HG03460 (cell line): ENCODE data around the gene DOCK8.
A peak's percentile ranks its signal among the peaks of the same experiment; 100 is the strongest.
"Not testable (repeated sequence)": the region's sequence is repeated elsewhere in the genome, so short reads cannot be mapped to it uniquely, and the experiment has no call there.

Experiments used
- ATAC-seq: cut with Tn5 transposase; IDR thresholded peaks from one replicate; pipeline ENCODE4 v1.9.1; 2021; ENCODE audit not compliant: unreplicated experiment

The DOCK8 gene

DNA sequence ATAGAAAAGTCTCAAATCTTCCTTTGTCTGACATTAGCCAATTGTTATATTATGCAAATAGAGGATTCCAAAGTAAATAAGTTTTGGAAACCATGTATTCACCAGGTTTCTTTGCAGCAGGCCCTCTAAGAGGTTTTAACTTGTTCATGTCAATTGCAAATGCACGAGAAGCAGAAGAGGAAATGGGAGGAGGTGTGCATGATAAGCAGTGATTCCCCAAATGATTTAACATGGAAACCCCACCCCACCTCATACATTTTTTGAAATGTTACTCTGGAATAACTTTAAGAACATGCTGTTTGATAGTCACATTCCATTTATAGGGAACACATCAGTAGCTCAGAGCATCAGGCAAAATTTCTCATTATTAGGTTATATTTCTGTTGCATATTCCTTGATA lies 190.7 kb downstream of the DOCK8 start:
- no peak for ATAC-seq

DNA sequence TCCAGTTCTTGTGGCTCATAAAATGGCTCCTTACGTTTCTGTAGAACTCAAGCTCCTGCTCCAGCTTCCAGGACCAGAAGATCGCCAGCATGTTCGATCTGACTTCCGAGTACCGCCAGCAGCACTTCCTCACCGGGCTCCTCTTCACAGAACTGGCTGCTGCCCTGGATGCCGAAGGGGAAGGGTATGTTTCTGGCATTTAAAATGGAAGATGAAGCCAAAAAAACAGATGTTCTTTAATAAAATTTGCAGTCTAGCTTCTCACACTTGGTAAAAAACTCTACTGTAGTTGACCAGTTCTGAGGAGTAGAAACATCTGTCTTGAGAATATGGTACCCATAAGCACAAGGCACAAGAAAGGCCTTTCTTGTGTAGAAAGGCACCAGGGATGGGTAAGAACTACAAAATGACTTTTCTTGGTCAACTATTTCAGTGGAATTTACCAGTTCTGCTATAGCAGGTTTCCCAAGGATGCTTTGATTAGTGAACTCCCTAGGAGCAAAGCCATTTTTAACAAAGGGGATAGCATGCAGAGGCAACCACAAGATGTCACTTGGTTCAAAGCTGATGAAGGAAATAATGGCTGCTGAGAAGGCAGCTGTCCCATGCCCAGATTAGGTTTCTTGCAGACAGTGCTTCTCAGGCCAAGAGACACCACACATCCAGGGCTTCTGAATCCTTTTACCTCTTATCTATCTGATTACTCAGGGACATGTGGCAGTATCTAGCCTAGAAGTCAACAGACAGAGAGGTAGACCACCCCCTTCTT lies 192.4 kb downstream of the DOCK8 start:
- no peak for ATAC-seq

DNA sequence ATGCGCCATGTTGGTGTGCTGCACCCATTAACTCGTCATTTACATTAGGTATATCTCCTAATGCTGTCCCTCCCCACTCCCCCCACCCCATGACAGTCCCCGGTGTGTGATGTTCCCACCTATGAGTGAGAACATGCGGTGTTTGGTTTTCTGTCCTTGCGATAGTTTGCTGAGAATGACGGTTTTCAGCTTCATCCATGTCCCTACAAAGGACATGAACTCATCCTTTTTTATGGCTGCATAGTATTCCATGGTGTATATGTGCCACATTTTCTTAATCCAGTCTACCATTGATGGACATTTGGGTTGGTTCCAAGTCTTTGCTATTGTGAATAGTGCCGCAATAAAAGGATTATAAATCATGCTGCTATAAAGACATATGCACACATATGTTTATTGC lies 195.0 kb downstream of the DOCK8 start:
- not testable (repeated sequence) for ATAC-seq

DNA sequence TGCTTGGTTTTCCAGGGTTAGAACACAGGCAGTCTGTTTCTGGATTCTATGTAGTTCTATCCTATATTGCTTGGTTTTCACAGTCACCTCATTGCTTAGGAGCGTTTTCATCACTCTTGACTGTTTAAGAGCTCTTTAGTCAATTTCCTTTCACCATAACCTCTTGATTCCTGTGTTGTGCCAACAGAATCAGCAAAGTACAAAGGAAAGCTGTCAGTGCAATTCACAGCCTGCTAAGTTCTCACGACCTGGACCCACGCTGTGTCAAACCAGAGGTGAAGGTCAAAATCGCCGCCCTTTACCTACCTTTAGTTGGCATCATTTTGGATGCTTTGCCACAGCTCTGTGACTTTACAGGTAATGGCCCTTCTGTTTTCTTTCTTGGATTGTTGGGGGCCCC lies 199.9 kb downstream of the DOCK8 start:
- ATAC-seq: no peak

DNA sequence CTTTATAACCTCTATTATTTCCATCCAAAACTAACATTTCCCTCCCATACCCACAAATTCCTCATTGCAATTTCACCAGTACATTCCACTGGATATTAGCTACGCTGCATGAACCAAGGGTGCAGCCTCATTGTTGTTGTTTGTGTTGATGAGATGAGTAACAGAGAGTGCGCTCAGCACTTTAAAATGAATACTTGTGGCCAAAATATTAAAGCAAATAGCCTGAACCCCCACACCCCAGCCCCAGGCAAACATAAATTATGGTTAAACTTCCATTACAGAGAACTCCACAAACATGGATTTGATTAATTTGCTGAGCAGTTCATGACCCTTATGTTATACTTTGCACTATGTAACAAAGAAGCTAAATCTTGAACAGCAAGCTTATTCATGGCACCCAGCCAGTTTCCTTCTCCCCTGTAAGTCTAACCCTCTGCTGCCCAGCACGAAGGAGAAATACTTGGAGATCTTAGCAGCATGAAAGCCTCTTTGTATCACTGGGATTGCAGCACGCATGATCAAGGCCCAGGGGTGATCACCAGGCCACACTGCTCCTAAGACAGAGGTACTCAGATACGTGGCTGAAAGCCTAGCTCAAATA lies 205.0 kb downstream of the DOCK8 start:
- no peak for ATAC-seq

DNA sequence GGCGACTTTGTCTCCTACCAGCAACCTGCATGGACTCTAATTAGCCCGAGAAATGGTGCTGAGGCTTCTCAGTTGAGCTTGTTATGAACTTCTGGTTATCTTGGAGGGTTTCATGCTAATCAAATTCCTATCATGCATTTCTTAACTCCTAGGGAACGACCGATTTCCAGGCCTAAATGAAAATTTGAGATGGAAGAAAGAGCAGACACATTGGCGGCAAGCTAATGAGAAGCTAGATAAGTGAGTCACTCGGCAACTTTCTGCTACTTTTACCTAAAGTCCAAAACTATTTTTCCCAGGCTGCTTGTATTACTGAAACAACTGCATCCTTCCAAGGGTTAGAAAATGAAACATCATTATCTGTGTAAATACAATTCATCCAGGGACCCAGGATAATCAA lies 207.2 kb downstream of the DOCK8 start:
- ATAC-seq: no peak

DNA sequence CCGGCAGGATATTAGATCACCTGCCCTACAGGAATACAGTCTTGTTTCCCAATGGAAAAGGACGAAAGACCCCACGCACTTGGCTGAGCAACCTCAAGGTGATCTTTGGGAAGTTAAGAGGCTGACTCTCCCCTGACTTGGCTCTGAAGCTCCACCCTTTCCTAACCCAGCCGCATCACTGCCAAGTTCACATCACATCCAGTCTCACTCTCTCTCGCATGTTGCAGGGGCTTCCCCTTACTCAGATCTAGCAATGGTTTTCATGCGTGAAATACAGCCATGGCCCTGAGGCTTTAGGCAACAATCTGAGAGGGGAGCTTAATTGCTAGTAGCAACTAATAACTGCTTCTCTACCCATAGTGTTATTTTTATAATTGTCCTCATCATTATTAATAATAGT lies 211.6 kb downstream of the DOCK8 start:
- no peak for ATAC-seq

DNA sequence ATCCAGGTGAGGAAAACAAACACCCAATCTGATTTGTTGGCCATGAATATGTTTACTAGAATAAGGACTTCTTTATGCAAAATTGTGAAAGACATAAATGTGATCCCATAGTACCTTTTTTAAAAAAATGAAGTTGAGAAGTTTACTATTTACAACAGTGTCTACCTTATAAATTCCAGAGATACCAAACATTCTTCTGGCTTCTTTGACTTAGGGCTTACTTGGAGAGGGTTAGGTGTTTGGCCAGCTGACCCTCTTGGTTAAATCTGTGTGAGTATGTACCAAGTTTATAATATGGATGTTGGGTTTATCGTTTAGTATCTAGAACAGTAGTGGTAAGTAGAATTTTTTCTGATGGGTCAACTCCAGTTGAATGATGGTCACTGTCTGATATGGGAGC lies 212.3 kb downstream of the DOCK8 start:
- ATAC-seq: no peak

DNA sequence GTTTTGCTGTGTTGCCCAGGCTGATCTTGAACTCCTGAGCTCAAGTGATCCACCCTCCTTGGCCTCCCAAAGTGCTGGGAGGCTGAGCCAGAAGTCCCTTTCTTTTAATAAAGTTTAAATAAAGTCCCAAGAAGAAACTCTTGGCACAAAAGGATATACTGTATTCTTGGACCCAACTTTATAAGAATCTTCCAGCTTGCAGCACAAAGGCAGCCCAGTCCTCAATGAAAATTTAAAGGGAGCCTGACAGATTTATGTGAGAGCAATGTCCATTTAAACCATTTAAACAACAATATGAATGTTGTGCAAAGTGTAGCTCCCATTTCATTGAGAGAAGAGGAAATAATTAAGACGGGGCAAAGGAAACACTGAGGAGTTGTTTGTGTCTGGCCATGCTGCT lies 217.0 kb downstream of the DOCK8 start:
- no peak for ATAC-seq

DNA sequence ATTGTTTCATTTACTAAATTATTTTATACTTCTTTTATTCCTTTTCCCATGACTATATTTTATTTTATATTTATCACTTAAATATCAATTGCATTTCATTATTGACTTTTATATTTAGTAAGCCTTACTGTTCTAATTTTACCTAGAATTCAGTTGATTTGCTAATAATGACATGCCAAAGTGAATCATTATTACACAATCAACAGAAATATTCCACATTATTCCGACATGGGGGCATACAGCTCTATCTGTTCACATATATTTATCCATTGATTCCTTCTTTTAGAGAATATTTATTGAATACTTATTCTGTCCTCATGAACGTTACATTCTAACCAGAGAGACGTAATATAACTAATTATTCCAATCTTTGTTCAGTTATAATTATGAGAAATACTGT lies 221.8 kb downstream of the DOCK8 start:
- ATAC-seq: no peak

DNA sequence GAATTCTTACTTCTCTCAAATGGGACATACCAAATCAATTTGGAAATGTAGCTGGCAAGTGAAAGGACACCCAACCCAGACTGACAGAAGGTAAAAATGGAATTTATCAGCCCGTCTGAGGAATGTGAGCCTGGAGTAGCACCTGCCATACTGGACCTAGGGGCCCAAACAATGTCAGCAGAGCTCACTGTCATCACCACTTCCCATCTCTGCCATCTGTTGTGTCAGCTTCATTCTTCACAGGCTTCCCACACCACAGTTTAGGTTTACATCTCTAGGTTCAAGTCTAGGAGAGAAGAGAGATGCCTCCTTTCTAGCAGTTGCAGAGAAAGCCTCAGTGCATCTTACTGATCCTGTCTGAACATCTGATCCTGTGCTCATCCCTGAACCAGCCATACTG lies 222.4 kb downstream of the DOCK8 start:
- ATAC-seq: no peak

DNA sequence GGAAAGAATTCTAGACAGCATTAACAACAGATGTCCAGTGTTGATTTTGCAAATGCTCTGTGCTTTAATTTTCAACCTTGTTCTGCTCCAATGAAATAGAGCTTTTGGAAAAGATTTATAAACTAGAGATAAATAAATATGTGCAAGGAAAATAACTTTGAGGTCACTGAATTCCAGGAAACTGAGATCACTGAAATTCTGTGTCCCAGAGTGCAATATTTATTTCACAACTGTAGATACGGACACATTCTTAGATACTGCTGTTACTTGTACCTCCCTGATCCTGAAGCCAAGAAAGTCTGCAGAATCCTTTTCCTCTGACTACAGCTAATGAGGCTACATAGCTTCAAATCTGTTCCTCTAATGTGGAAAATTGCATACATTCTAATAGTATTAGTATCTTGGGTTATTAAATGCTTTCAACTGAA lies 222.9 kb downstream of the DOCK8 start:
- no peak for ATAC-seq

DNA sequence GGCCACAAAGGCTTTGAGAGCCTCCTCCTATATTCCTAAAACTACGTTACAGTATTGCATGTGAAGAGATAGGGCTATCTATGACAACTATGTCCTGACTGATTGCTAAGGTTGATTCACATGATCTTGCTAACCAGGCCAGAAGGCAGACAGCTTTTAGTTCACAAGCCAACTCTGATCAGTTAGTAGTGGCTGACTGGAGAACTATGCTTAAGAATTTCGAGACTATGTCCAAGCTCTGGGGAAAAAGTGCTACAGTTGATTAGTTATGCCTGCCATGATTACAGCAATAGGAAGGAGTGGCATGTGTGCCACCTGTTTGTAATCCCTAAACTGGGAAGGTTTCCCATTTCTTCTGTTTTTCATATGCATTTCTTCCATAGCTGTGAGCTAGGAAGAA lies 223.4 kb downstream of the DOCK8 start:
- ATAC-seq: no peak

DNA sequence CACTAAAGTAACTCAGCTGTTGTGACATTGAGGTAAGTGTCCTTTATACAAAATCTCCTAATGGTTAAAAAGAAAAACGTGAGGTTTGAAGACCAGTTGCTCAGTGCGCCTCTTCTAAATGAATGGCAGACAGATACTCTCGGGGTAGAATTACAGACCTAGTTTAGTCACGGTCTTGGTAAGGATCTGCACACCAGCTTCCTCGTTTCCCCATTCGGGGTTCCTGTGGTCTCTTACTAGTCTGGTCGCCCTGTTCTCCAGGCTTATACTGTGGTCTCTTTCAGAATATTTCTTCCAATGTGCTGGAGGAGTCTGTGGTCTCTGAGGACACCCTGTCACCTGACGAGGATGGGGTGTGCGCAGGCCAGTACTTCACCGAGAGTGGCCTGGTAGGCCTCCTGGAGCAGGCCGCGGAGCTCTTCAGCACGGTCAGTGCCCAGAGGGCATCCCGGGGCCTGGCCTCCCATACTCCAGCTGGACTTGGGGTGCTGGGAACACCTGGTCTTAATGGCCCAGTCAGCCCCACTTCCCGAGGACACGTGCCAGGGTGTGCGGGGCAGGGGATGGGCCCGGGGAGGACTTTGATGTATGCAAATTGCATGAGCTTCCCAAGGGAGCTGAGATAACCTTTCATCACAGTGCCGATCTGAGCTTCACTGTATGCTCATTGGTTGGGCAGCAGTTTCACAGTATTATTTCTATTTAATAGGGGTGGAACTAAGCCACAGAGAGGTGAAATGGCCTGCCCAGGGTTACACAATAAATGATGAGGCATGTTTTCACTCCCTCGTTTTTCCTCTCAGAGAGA lies 224.5 kb downstream of the DOCK8 start:
- no peak for ATAC-seq

DNA sequence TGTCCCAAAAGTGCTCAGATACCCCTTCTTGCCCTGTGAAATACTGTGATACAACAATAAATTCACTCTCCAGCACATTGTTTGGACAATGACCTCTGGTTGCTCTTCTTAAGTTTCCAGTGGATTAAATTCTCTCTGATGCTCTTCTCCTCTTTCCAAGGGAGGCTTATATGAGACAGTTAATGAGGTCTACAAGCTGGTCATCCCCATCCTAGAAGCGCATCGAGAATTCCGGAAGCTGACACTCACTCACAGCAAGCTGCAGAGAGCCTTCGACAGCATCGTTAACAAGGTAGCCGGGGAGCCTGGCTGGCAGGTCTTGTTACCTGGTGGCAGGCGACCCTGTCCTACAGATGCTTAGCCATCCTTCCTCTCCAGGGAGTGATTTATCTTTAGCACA lies 226.5 kb downstream of the DOCK8 start:
- ATAC-seq: no peak

DNA sequence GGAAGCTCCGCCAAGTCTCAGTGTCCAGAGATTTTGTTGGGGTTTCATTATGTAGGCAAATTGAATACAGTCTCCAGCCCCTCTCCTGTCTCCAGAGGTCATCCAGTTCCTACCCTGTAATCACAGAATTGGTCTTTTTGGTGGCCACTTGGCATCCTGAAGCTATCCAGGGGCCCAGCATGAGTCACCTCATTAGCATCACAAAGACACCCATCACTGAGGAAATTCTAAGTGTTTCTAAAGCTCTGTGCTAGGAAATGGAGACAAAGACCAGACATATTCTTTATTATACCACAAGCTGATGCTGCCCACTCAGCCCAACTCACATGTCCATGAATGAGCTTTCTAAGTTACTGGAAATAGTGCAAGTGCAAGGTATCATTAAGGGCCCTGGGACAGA lies 229.9 kb downstream of the DOCK8 start:
- no peak for ATAC-seq

DNA sequence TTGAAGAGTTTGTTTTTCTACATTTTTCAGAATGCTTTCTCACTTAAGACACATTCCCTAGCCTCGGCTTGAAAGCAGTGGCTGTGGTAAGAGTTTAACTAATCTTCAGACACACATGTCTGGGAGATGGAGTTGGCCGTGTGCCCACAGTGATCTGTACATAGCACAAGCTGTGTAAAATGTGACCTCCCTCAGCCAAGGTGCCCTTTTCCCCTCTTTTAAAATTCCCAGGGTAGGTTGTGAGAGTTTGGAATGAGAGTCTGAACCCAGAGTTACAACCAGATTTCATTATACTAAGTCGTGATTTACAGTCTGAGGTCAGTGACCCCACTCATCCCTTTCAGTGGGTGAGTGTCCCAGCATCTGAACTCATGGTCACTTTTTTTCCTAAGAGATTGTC lies 230.4 kb downstream of the DOCK8 start:
- ATAC-seq: no peak

DNA sequence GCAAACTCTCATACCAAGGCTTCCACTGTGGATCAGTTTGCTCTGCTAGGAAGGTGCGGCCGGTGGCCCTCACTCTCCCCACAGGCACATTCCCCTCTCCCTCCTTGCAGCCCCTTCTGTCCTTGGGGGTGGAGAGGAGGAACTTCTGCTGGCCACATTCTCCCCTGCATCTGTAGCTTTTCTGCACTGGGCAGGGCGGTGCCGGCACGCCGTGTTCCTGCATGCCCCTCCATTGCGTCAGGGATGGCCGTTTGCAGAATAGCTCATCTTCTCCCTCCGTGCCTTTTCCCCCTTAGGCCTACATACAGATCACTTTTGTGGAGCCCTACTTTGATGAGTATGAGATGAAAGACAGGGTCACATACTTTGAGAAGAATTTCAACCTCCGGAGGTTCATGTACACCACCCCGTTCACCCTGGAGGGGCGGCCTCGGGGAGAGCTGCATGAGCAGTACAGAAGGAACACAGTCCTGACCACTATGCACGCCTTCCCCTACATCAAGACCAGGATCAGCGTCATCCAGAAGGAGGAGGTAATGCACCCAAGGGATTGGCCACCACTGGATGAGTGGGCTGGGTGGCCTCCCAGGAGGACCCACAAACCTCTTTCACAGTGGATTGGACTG lies 231.5 kb downstream of the DOCK8 start:
- no peak for ATAC-seq

DNA sequence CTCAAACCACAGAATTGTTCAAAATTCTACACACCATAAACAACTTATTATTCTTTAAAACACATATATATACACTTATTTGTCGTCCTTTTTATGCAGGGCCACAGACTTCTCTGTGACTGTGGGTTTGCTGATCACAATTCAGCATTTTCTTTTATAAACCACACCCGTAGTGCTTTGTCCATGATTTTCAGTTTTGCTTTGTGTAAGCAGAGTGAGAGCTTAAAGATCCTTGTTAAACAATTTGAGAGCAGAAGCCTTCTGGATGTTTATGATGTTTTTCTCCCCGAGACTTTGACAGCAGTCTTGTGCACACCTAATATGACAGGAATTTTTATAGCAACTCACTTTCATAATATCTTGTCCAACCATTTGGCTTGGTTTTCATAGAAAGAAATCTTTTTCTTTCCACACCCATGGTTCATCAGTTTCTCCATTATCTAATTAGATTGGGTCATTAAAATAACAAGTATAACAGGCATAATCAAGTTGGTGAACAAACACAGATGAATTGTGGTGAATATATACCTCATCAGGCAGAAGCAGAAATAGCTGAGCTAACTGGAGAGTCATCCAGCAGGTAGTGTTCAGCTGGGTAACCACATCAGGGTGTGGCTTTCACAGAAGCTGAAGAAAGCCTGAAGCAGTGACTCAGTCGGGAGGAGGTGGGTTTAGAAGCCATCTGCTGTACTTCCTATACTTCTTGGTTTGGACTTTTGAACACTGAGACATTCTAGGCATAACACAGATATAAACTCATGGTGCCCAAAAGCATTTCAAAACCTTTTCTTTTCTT lies 232.8 kb downstream of the DOCK8 start:
- ATAC-seq: peak; percentile 81

DNA sequence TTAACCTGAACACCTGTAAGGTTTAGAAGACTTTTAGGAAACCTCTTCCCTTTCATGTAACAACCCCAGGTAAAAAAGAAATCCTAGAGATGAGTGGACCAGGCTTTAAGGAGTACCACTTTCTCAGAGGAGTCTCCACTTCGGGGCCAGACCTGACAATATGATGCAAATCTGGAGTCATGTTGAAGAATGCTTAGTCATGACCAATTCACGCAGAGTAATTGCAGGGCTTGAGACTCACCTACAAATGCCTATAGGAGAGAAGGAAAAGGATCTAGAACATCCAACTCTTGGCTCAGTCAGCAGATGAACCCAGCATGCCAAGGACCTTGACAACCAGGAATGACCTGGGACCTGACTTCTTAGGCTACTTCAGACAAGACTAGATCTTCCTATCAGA lies 235.4 kb downstream of the DOCK8 start:
- no peak for ATAC-seq

DNA sequence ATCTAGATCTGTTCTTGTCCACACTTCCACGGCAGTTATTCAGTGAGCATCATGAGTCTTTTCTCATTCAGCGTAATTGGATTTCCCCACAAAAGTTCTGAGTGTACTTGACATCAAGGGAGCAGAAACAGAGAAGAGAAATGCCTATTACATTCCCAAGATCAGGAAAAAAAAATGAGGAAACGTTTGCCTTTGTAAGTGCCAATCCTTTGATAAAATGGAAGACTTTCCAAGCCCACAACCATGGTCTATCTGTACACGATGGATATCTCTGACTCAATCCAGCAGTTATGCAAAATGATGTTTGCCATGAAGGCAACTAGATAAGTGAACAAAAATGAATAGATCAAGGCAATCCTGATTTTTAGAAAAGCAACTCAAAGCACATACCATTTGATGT lies 235.9 kb downstream of the DOCK8 start:
- ATAC-seq: no peak
